8988T (cell line): ENCODE results near the gene FANCI.

Experiments used
- DNase-seq: peaks from one replicate; pipeline ENCODE4 v3.0.0; 2011

FANCI gene

GRCh38 chr15:89308236-89308635 lies 64.5 kb downstream of the FANCI start:
- no peak for DNase-seq

- no peak for DNase-seq
These were observed 66.2 kb downstream of the FANCI start for GRCh38 chr15:89309993-89310392.

- no peak for DNase-seq
These were observed 71.7 kb downstream of the FANCI start for GRCh38 chr15:89315375-89315929.

GRCh38 chr15:89316504-89316903 lies 72.7 kb downstream of the FANCI start:
- no peak for DNase-seq

GRCh38 chr15:89317186-89317720 lies 73.5 kb downstream of the FANCI start:
- no peak for DNase-seq

GRCh38 chr15:89319678-89320077 lies 75.9 kb downstream of the FANCI start:
- no peak for DNase-seq

- DNase-seq = no peak
These were observed 76.4 kb downstream of the FANCI start for GRCh38 chr15:89320200-89320599.

- DNase-seq = no peak
These were observed 78.0 kb downstream of the FANCI start for GRCh38 chr15:89321521-89322410.

GRCh38 chr15:89322822-89323221 lies 79.0 kb downstream of the FANCI start:
- DNase-seq = no peak

GRCh38 chr15:89323825-89324224 lies 80.0 kb downstream of the FANCI start:
- DNase-seq = no peak

GRCh38 chr15:89325039-89325803 lies 81.4 kb downstream of the FANCI start:
- DNase-seq = no peak

GRCh38 chr15:89326316-89326715 lies 82.5 kb downstream of the FANCI start:
- no peak for DNase-seq

GRCh38 chr15:89327113-89327512 lies 83.3 kb downstream of the FANCI start:
- no peak for DNase-seq

GRCh38 chr15:89328398-89329254 lies 84.8 kb downstream of the FANCI start:
- no peak for DNase-seq

GRCh38 chr15:89329329-89330084 lies 85.7 kb downstream of the FANCI start:
- no peak for DNase-seq

- DNase-seq = no peak
These were observed 86.3 kb downstream of the FANCI start for GRCh38 chr15:89330119-89330518.

GRCh38 chr15:89330881-89331595 lies 87.3 kb downstream of the FANCI start:
- no peak for DNase-seq

GRCh38 chr15:89332446-89332845 lies 88.7 kb downstream of the FANCI start:
- peak; percentile 63 for DNase-seq

GRCh38 chr15:89333011-89333860 lies 89.5 kb downstream of the FANCI start:
- no peak for DNase-seq

- DNase-seq = no peak
These were observed 90.3 kb downstream of the FANCI start for GRCh38 chr15:89333959-89334509.
